Stomach (tissue), 9 donors: ENCODE results near the gene TEX13D. TPM values are rescaled to one million over a fixed set of nuclear protein-coding genes. Genes with fewer than 3 reads are reported as not detected.

Experiments
- DNase-seq, 2 donors: peaks; one replicate each; pipeline versions ENCODE4 v3.0.0 to v3.0.0-alpha.2; 2013 to 2019
- H3K27ac ChIP-seq, 5 donors: fragments of 200-600 bp in 4 of 5; sonication (generic) in 4 of 5; one replicate each; pipeline ENCODE4 v1.5.1; 2013 to 2019; ENCODE audit warnings: mild to moderate bottlenecking in 1 of 5, moderate library complexity in 1 of 5
- H3K27me3 ChIP-seq, 3 donors: fragments of 200-600 bp; sonication (generic); one replicate each; pipeline ENCODE4 v1.5.1; 2017 to 2019; ENCODE audit warnings: mixed run types in 1 of 3
- H3K36me3 ChIP-seq, 4 donors: fragments of 200-600 bp; sonication (generic); 1 replicate in 3 of 4; 2 replicates in 1 of 4; pipeline ENCODE4 v1.5.1; 2016 to 2019
- H3K4me1 ChIP-seq, 4 donors: fragments of 200-600 bp; sonication (generic); one replicate each; pipeline ENCODE4 v1.5.1; 2016 to 2019
- H3K4me3 ChIP-seq, 4 donors: fragments of 200-600 bp; sonication (generic) in 3 of 4; one replicate each; pipeline ENCODE4 v1.5.1; 2016 to 2019; ENCODE audit warnings: mild to moderate bottlenecking in 1 of 4
- H3K9me3 ChIP-seq, 4 donors: fragments of 200-600 bp; sonication (generic); one replicate each; pipeline ENCODE4 v1.5.1; 2016 to 2019
- CTCF ChIP-seq, 7 experiments: fragments of 450-650 bp in 4 of 7; fragments of 200-600 bp in 3 of 7; sonication (generic) in 3 of 7; IDR thresholded peaks; one replicate each; pipeline ENCODE4 v1.5.1; 2016 to 2019; ENCODE audit warnings: antibody characterized with exemption in 7 of 7, control low read depth in 2 of 7, mild to moderate bottlenecking in 1 of 7
- EP300 ChIP-seq: sonication (generic); formaldehyde crosslinking; IDR thresholded peaks from one replicate; pipeline ENCODE4 v1.6.1; 2017; ENCODE audit warnings: antibody characterized with exemption
- POLR2A ChIP-seq, 4 donors: fragments of 450-650 bp; IDR thresholded peaks; one replicate each; pipeline ENCODE4 v1.6.1; 2016; ENCODE audit warnings: antibody characterized with exemption in 4 of 4, control low read depth in 2 of 4, mild to moderate bottlenecking in 1 of 4, moderate library complexity in 1 of 4
- POLR2AphosphoS5 ChIP-seq, 3 donors: sonication (generic); formaldehyde crosslinking; IDR thresholded peaks; one replicate each; pipeline ENCODE4 v1.6.1; 2016; ENCODE audit warnings: antibody characterized with exemption in 3 of 3
- WGBS, 5 donors: extraction: QIAGEN DNeasy Blood & Tissue Kit in 3 of 5; methylation state at CpG; one replicate each; pipeline versions ENCODE4 v1.1.5 to v1.1.7; 2013 to 2018; 5-methylcytosine and 5-hydroxymethylcytosine counted together
- intact Hi-C: fragments of 100-400 bp; cut with DNase I; formaldehyde crosslinking; loops from one replicate; pipeline ENCODE4 v1.15.1; 2023; ENCODE audit warnings: low total_unique reads
- polyA plus RNA-seq, 3 donors: library from polyadenylated mRNA; stranded (reverse); fragments of 200-250 nt; gene quantifications; one replicate each; pipeline ENCODE4 v1.2.3, GENCODE V29; 2013
- total RNA-seq, 5 donors: library from RNA; depleted of rRNA; stranded (reverse); fragments of >200 nt; gene quantifications; one replicate each; pipeline versions ENCODE4 v1.1.0 to v1.2.3, GENCODE V29; 2014 to 2016
- donor health status: healthy with polysubstance abuse.
- donor health status: Bipolar disorder and iron deficiency.
- donor health status: healthy.

TEX13D gene
- total and polyA plus RNA-seq, 8 donors: 0.46 to 1.2 TPM; not detected in 6

GRCh38 chrX:124369722-124370121 is 37.3 kb downstream of the TEX13D start:
- Histone ChIP-seq H3K4me3 (no peak overlapping the region), H3K36me3 (no peaks in the 10 kb centered on the region), H3K4me1 (no peaks in the 10 kb centered on the region), H3K27me3 (no peaks in the 10 kb centered on the region), H3K27ac (no peak overlapping the region), H3K9me3 (no peaks in the 10 kb centered on the region)
- no peak for DNase-seq
- TF ChIP-seq EP300: no peak
- no peak for TF ChIP-seq CTCF (IDR thresholded peaks at IDR 0.05)
- no peak for TF ChIP-seq POLR2AphosphoS5 (IDR thresholded peaks at IDR 0.05)
- TF ChIP-seq POLR2A (IDR thresholded peaks at IDR 0.05): no peak
- intact Hi-C loops: no loop called here

- Histone ChIP-seq H3K27ac (no peak overlapping the region), H3K4me1 (no peaks in the 10 kb centered on the region), H3K36me3 (no peaks in the 10 kb centered on the region), H3K4me3 (no peak overlapping the region), H3K27me3 (no peaks in the 10 kb centered on the region), H3K9me3 (no peaks in the 10 kb centered on the region)
- intact Hi-C loops: no loop called here
- DNase-seq: no peak
- WGBS, 5 donors: 76 to 93% (median 81%) methylated on average over 1 of the region's 1 CpG
- no peak for TF ChIP-seq EP300
- no peak for TF ChIP-seq POLR2A (IDR thresholded peaks at IDR 0.05)
- no peak for TF ChIP-seq CTCF (IDR thresholded peaks at IDR 0.05)
- no peak for TF ChIP-seq POLR2AphosphoS5 (IDR thresholded peaks at IDR 0.05)
Observed at GRCh38 chrX:124373348-124373747, 40.9 kb downstream of the TEX13D start.

- no peaks in the 10 kb centered on the region for H3K9me3 ChIP-seq
- no peak overlapping the region for H3K27ac ChIP-seq
- intact Hi-C loops: no loop called here
- WGBS, 5 donors: 57 to 74% (median 64%) methylated on average over 4 of the region's 4 CpGs
- H3K4me1 ChIP-seq: no peaks in the 10 kb centered on the region
- TF ChIP-seq CTCF (IDR thresholded peaks at IDR 0.05) (no peak), EP300 (no peak), POLR2AphosphoS5 (IDR thresholded peaks at IDR 0.05) (no peak), POLR2A (IDR thresholded peaks at IDR 0.05) (no peak)
- H3K4me3 ChIP-seq: no peak overlapping the region
- H3K27me3 ChIP-seq: no peaks in the 10 kb centered on the region
- no peaks in the 10 kb centered on the region for H3K36me3 ChIP-seq
- DNase-seq: no peak
Observed at GRCh38 chrX:124378643-124379042, 46.2 kb downstream of the TEX13D start.

GRCh38 chrX:124383354-124383753 is 50.9 kb downstream of the TEX13D start:
- 69 to 86% (median 79%) methylated on average over 4 of the region's 4 CpGs for WGBS, 5 donors
- no peaks in the 10 kb centered on the region for H3K9me3 ChIP-seq
- no peaks in the 10 kb centered on the region for H3K4me1 ChIP-seq
- DNase-seq: no peak
- TF ChIP-seq EP300 (no peak), POLR2A (IDR thresholded peaks at IDR 0.05) (no peak), POLR2AphosphoS5 (IDR thresholded peaks at IDR 0.05) (no peak), CTCF (IDR thresholded peaks at IDR 0.05) (no peak)
- H3K27me3 ChIP-seq: no peaks in the 10 kb centered on the region
- H3K36me3 ChIP-seq: no peaks in the 10 kb centered on the region
- no peak overlapping the region for H3K27ac ChIP-seq
- intact Hi-C loops: no loop called here
- H3K4me3 ChIP-seq: no peak overlapping the region
